HG03439 (cell line): ENCODE results near the gene OR2M5.

Experiments
- ATAC-seq: cut with Tn5 transposase; IDR thresholded peaks from one replicate; pipeline ENCODE4 v1.9.1; 2021; ENCODE audit warnings: mild to moderate bottlenecking, moderate library complexity; ENCODE audit not compliant: unreplicated experiment

OR2M5 gene, protein sequence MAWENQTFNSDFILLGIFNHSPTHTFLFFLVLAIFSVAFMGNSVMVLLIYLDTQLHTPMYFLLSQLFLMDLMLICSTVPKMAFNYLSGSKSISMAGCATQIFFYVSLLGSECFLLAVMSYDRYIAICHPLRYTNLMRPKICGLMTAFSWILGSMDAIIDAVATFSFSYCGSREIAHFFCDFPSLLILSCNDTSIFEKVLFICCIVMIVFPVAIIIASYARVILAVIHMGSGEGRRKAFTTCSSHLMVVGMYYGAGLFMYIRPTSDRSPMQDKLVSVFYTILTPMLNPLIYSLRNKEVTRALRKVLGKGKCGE

DNA sequence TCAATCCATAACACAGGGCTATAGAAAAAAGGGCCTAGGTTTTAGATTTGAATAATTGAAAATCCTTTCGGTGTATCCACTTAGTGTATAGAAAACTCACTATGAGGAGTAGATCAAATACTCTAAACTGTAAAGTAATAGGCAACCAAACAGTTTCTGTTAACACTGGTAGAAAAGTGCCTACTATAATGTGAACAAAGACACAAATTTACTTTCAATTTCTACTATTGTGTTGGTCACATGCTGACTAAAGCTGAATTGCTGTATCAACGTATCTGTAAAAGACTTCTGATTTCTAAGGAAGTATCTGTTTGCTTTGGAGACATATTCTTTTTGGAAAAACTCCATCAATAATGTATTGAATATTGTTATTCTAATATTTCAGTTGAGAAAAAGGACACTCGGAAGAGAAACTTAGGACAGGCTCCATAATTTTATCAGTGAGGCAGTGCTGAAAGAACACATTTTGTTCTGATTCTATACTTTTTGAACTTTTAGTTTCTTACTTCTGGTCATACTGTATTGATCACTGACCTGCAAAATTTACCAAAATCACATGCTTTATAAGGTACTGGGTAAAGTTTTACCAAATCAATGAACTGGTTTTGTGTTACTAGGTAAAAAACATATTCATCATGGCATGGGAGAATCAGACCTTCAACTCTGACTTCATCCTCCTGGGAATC, at the start of gene OR2M5:
TSS of gene OR2M5 (plus strand) at position 636 of the 686 bp plus-strand sequence. CDS start at position 636, 0 bp downstream.
- no peak for ATAC-seq

DNA sequence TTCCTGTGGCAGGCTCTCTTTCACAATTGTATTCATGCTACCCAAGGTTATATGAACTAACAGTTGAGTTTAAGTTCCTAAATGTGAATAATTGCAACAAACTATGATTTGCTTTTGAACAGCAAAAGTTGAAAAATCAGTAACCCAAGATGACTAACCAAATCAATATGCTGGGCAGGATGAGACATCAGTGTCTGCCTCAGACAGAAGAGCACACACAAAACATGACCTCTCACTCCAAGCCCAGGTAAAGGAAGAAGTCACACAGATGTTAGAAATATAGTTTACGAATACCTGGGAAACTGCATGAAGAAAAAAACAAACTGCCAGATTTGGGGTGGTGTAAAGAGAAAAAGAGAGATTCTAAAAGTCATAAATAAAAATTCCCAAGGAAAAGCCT, 46.4 kb upstream of the OR2M5 start:
- no peak for ATAC-seq

DNA sequence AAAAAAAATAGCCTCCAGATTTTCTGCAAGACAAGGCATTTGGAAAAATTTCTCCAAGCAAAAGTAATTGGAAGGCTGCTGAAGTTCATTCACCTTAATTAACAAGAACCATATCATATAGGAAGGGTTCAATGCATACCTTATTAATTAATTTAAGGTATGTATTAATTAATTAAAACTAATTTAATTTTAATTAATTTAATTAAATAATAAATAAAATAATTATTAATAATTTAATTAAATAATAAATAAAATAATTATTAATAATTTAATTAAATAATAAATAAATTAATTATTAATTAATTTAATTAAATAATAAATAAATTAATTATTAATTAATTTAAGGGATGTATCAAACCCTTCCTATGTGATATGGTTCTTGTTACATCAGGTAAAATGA, 42.1 kb upstream of the OR2M5 start:
- ATAC-seq = no peak

DNA sequence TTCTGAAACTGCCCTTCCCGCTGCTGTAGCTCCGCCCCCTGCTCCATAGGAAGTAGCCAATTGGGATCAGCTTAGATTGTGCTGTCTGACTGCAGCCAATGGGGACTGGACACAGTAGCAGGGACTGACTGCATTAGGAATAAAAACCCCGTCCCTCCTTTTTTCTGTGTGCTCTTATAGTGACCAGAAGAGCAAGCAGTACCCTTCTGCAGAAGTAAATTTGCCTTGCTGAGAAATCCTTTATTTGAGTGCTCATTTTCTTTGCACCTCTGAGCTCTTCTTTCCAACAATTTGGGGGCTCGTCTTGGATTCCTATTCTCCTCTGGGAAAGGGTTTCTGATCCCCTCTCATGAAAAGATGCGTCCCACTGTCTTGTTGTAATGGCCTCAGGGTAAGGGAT, 33.8 kb upstream of the OR2M5 start:
- no peak for ATAC-seq

DNA sequence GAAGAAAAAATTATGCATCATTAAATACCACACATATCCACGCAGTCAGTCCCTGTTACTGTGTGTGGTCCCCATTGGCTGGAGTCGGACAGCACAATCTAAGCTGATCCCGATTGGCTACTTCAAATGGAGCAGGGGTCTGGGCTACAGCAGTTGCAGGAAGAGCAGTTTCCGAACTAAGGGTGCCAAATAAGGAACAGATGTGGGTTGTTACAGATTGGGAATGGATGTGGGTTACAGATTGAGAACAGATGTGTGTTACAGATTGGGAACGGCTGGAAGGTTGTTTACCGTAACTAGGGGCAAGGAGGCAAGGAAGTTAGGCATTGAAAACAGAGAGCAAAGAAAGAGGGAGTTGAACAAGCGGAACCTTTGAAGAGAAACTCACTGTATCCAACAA, 30.1 kb upstream of the OR2M5 start:
- ATAC-seq = no peak

DNA sequence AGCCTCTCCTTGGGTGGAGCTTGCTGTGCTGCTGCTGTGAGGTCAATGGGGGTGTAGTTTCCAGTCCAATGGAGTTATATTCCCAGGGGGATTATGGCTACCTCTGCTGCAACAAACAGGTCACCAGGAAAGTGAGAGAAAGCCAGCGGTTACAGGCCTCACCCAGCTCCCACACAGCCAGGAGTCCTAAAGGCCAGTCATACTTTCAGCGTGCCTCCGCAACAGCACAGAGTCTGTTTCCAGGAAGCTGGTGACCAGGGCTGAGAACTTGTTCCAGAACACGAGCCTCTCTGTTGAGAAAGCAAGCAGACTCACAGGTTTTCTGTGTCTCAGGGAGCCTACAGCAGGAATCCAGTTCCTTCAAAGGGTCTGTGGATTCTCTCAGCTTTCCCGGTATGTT, 17.3 kb upstream of the OR2M5 start:
- no peak for ATAC-seq

DNA sequence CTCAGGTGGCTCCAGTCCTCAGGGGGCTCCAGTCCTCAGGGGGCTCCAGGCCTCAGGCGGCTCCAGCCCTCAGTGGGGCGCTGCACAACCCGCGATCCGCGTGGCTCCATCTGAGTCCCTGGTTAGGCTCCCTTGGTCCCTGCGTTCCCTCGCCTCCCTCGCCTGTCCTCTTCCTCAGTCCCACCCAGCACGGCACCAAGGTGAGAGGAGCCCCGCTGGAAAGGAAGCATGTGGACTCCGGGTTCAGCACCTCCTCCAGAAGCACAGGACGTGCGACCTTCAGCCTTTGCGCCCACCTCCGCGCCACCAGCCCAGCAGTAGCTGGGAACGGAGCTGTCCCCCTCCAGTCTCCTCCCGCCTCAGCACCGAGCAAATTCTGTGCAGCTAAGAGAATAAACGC, 8.1 kb upstream of the OR2M5 start:
- ATAC-seq = no peak

DNA sequence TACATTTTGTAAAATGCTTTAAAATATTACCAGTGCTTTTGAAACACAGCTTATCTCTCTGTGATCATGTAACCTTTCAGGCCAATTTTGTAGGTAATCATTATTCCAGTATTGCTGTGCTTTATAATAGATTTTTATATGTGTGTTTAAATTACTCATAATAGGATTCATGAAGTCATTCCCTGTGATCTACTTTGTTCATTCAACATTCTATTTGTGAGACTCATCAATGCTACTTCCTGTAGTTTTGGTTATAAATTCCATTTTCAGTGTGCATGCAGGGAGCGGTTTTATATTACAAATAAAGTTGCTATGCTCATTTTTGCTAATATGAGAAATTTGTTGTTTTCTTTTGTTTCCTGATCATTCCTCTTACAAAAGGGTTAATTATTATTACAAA, 4.1 kb upstream of the OR2M5 start:
- no peak for ATAC-seq

DNA sequence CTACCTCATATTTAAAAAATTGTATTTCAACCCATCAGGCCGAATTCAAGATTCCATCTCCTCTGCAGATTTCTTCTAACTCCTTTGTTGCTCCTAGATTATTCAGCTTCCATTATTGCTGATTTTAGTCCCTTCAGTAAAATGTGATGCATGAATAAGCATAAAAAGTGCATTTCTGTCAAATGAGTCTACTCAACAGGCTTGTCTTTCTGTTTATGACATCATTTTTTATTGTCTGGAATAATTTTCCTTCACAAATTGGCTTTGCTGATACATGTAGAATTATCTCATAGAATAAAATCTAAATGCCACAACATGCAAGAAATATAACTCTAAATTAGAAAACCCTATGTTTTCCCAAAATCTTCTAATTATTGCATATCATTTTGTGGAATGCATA, 1.6 kb upstream of the OR2M5 start:
- ATAC-seq = no peak

DNA sequence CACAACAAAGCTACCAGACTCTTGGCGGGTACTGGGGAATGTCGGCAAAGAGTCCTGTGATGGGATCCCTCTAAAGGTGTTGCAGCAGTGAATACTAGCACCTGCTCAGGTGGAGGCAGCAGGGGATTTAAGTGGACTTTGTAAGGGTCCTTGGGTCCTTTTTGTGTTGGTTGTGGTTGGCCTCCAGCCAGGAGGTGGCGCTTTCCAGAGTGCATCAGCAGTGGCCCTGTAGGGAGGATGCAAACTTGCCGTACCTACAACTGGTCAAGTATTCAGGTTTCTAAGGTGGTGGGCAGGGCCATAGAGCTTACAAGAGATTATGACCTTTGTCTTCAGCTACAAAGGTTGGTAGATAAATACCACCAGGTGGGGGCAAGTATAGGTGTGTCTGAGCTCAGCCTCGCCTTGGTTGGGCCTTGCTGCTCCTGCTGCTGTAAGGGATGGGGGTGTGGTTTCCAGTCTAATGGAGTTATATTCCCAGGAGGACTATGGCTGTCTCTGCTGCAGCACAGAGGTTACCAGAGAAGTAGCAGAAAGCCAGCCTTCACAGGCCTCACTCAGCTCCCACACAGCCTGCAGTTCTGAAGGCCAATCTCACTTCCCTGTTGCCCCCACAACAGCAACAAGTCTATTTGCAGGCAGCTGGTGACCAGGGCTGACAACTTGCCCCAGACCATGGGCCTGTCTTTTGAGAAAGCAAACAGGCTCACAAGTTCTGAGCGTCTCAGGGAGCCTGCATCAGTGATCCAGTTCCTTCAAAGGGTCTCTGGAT, 7.3 kb downstream of the OR2M5 start:
- ATAC-seq = no peak

DNA sequence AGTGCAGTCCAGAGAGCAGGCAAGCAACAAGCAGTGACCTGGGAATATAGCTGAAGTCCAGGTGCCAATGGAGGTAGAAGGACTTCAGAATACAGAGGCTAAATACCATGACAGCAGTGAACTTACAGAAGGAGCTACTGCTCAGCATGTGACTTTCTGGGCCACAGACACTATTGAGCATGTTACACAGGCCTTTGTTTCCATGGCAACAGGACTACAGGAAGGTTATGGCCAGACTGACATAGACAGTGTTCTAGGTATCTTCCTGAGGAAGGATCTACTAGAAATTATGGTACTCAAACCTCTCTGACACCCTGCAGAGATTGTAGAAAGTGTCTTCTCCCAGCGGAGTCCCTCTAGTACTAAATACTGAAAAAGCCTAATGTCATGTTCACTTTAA, 11.0 kb downstream of the OR2M5 start:
- ATAC-seq = no peak

DNA sequence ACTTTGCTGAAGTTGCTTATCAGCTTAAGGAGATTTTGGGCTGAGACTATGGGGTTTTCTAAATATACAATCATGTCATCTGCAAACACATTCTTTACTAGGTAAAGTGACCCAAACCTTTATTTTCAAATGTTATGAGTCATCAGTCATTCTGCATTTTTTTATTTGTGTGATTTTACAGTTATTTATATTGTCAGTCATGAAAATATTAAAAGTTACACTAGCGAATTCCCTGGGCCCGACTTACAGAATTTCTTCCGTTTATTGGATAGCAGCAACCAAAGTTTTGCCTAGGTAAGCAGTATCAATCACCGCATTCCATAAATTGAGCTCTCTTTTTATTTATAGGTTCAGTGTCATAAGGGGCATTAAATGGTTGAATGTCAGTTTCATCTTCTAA, 13.8 kb downstream of the OR2M5 start:
- no peak for ATAC-seq

DNA sequence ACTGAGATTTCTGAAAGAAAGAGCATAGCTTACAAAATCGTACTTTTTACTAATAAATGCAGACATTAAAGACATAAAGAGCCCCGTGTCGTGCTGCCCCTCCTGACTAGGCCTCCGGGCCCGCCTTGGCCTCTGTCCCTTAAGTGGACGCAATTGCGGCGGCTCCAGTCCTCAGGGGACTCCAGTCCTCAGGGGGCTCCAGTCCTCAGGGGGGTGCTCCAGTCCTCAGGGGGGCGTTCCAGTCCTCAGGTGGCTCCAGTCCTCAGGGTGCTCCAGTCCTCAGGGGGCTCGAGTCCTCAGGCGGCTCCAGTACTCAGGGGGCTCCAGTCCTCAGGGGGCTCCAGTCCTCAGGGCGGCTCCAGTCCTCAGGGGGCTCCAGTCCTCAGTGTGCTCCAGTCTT, 19.1 kb downstream of the OR2M5 start:
- ATAC-seq = no peak

DNA sequence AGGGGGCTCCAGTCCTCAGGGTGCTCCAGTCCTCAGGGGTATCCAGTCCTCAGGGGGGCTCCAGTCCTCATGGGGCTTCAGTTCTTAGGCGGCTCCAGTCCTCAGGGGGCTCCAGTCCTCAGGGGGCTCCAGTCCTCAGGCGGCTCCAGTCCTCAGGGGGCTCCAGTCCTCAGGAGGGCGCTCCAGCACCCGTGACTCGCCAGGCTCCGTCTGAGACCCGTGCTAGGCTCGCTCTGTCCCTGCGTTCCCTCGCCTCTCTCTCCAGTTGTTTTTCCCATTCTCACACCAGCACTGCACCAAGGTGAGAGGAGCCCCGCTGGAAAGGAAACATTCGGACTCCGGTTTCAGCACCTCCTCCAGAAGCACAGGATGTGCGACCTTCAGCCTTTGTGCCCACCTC, 20.2 kb downstream of the OR2M5 start:
- ATAC-seq = no peak

DNA sequence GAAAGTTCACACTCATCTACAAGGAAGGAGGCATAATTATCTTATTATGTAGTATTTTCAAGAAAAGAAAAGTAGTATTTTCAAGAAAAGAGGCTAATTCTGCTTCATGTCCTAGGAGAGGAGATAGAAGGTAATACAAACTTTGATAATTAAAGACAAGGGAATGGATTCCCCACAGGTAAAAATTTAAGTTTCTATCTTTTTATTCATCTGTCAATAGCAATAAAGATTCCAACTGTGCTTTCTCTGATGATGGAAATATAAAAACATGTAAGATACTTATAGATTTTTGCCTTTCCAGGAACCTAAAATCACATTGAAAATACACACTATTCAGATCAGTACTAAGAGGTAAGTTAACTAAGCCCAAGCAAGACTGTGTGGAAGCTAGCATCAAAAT, 29.6 kb downstream of the OR2M5 start, which contains the start of gene OR2M2:
TSS of gene OR2M2 (plus strand) at position 301 of the 400 bp plus-strand sequence. CDS start 5,165 bp downstream, outside the sequence.
- no peak for ATAC-seq

DNA sequence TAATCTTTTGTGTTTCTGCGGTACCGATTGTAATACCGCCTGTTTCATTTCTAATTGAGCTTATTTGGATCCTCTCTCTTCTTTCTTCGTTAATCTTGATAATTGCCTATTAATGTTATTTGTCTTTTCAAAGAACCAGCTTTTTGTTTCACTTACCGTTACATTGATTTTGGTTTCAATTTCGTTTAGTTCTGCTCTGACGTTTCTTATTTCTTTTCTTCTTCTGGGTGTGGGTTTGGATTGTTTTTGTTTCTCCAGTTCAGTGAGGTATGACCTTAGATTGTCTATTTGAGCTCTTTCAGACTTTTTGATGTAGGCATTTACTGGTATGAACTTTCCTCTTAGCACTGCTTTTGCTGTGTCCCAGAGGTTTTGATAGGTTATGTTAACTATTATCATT, 39.0 kb downstream of the OR2M5 start:
- no peak for ATAC-seq

DNA sequence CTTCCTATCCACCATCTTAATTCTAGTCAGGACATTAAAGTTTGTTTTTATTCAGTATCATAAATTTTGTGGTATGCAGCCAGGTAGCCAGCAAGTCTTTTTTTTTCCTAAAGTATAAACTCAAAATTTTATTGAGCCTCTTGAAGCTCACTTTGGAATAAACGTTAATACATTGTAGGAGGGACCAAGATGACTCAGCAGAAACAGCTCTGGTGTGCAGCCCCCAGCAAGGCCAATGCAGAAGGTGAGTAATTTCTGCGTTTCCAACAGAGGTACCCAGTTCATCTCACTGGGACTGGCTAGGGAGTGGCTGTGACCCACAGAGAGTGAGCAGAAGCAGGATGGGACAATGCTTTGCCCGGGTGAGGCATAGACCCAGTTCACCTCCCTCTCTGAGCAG, 42.4 kb downstream of the OR2M5 start:
- ATAC-seq = no peak

DNA sequence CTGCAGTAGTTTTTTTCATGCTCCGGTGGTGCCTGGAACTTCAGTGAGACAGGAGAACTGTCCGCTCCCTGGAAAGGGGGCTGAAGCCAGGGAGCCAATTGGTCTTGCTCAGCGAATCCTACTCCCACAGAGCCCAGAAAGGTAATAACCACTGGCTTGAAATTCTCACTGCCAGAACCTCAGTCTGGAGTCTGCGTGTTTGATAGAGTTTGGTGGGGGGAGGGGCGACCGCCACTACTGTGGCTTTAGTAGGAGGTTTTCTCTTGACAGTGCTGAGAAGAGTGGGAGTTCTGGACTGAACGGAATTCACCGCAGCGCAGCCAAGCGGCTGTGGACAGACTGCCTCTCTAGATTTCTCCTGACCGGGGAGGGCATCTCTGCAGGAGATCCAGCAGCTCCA, 44.1 kb downstream of the OR2M5 start:
- ATAC-seq = no peak

DNA sequence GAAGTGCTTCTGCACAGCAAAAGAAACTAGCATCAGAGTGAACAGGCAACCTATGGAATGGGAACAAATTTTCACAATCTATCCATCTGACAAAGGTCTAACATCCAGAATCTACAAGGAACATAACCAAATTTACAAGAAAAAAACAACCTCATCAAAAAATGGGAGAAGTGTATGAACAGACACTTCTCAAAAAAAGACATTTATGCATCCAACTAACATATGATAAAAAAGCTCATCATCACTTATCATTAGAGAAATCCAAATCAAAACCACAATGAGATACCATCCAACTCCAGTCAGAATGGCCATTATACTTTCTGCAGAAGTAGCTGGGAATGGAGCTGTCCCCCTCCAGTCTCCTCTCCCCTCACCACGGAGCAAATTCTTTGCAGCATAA, 49.2 kb downstream of the OR2M5 start:
- ATAC-seq = no peak
